Lower lobe of right lung (tissue), 2 donors: ENCODE data around the gene ME3. TPM values are rescaled to one million over a fixed set of nuclear protein-coding genes. Genes with fewer than 3 reads are reported as not detected.

Source experiments
- ATAC-seq, 2 donors: fragments of 200-7000 bp; cut with Tn5 transposase; one replicate each; pipeline ENCODE4 v1.9.1; 2020 to 2022; ENCODE audit warnings: mild to moderate bottlenecking in 2 of 2, moderate library complexity in 2 of 2
- DNase-seq: peaks from one replicate; pipeline ENCODE4 v3.0.0-alpha.2; 2020
- H3K27ac ChIP-seq: fragments of 200-600 bp; one replicate; pipeline ENCODE4 v1.8.0; 2022
- H3K27me3 ChIP-seq: fragments of 200-600 bp; one replicate; pipeline ENCODE4 v1.8.0; 2022; ENCODE audit warnings: low read depth
- H3K36me3 ChIP-seq: fragments of 200-600 bp; one replicate; pipeline ENCODE4 v1.8.0; 2022; ENCODE audit warnings: mild to moderate bottlenecking
- H3K4me1 ChIP-seq: fragments of 200-600 bp; one replicate; pipeline ENCODE4 v1.8.0; 2022
- H3K4me3 ChIP-seq: fragments of 200-600 bp; one replicate; pipeline ENCODE4 v1.8.0; 2022; ENCODE audit warnings: mild to moderate bottlenecking
- H3K9me3 ChIP-seq: fragments of 200-600 bp; one replicate; pipeline ENCODE4 v1.8.0; 2022
- CTCF ChIP-seq: fragments of 200-600 bp; IDR thresholded peaks from one replicate; pipeline ENCODE4 v1.8.0; 2022; ENCODE audit warnings: antibody characterized with exemption, mild to moderate bottlenecking
- intact Hi-C: fragments of 100-400 bp; cut with DNase I; formaldehyde crosslinking; loops from one replicate; pipeline ENCODE4 v1.11.0; 2022
- total RNA-seq: library from RNA; stranded (reverse); fragmentation: NEBNext Ultra II Directional; extraction: Animal tissue kit (Norgen Biotek cat#: 25700); gene quantifications from one replicate; pipeline ENCODE4 v1.2.1, GENCODE V29; 2021
- donor health status: DM: no; HTN: yes; CAD: no; lungs with severe emphysema.

ME3 gene
- total RNA-seq, 1 donor from 2014 or later: 18.6 TPM

- Histone ChIP-seq H3K4me1 (peaks cover 34% of the 10 kb centered on the region), H3K27me3 (no peaks in the 10 kb centered on the region), H3K27ac (no peak overlapping the region), H3K36me3 (no peaks in the 10 kb centered on the region), H3K9me3 (no peaks in the 10 kb centered on the region), H3K4me3 (no peak overlapping the region)
- TF ChIP-seq CTCF: no peak
- intact Hi-C loops: loop anchor here (5.0 kb wide), 1 partner anchor 359 kb away; no protein-coding TSS in a partner anchor
- DNase-seq (no peak), ATAC-seq (no peak)
Observed at GRCh38 chr11:86458294-86459001, 214.0 kb downstream of the ME3 start.

- peak; percentile 76 for DNase-seq
- H3K4me3 ChIP-seq: no peak overlapping the region
- H3K9me3 ChIP-seq: no peaks in the 10 kb centered on the region
- H3K36me3 ChIP-seq: no peaks in the 10 kb centered on the region
- H3K27ac ChIP-seq: no peak overlapping the region
- H3K4me1 ChIP-seq: peaks cover 34% of the 10 kb centered on the region
- TF ChIP-seq CTCF: peak; percentile 95
- intact Hi-C loops: loop anchor here (5.0 kb wide), 1 partner anchor 361 kb away; no protein-coding TSS in a partner anchor
- peak; percentile 75 to 80 for ATAC-seq
- H3K27me3 ChIP-seq: no peaks in the 10 kb centered on the region
Observed at GRCh38 chr11:86456075-86456939, 216.1 kb downstream of the ME3 start.

- Histone ChIP-seq H3K27me3 (no peaks in the 10 kb centered on the region), H3K27ac (no peak overlapping the region), H3K9me3 (no peaks in the 10 kb centered on the region), H3K4me1 (peaks cover 16% of the 10 kb centered on the region), H3K36me3 (no peaks in the 10 kb centered on the region), H3K4me3 (no peak overlapping the region)
- TF ChIP-seq CTCF: no peak
- no peak for ATAC-seq
- DNase-seq: no peak
- intact Hi-C loops: no loop called here
Observed at GRCh38 chr11:86453290-86454030, 219.0 kb downstream of the ME3 start.

GRCh38 chr11:86449993-86450629 is 222.3 kb downstream of the ME3 start:
- Histone ChIP-seq H3K27ac (no peak overlapping the region), H3K27me3 (no peaks in the 10 kb centered on the region), H3K4me3 (no peak overlapping the region), H3K9me3 (no peaks in the 10 kb centered on the region), H3K4me1 (no peaks in the 10 kb centered on the region), H3K36me3 (peaks cover 7% of the 10 kb centered on the region)
- DNase-seq (no peak), ATAC-seq (no peak)
- TF ChIP-seq CTCF: no peak
- intact Hi-C loops: no loop called here
